Activated naive CD8-positive, alpha-beta T cell treated with anti-CD3 and anti-CD28 coated beads, Interleukin-2, amount 10 ng/mL, durations not matched to agents 7 days and 5 days (primary cell): ENCODE results near the gene WDSUB1. TPM values are rescaled to one million over a fixed set of nuclear protein-coding genes. Genes with fewer than 3 reads are reported as not detected.

Experiments used
- ATAC-seq: fragments of 150-1000 bp; cut with Tn5 transposase; one replicate; pipeline ENCODE4 v1.10.0; 2021; ENCODE audit warnings: low read depth, moderate library complexity
- POLR2A ChIA-PET: fragments of 350-600 bp; sonication (Branson Sonifier 250); formaldehyde crosslinking; loops from one replicate; lab custom pipeline; 2021; ENCODE audit warnings: antibody characterized with exemption; lab: Charles Lee
- DNase-seq: peaks from one replicate; pipeline ENCODE4 v3.0.0; 2021
- H3K27ac Mint-ChIP-seq: one replicate; pipeline ENCODE4 v1.8.0; 2022; ENCODE audit warnings: mild to moderate bottlenecking, mixed read lengths
- H3K27me3 Mint-ChIP-seq: one replicate; pipeline ENCODE4 v1.8.0; 2022; ENCODE audit warnings: mild to moderate bottlenecking, moderate library complexity, mixed read lengths
- H3K36me3 Mint-ChIP-seq: one replicate; pipeline ENCODE4 v1.8.0; 2021; ENCODE audit warnings: mild to moderate bottlenecking, mixed read lengths
- H3K4me1 Mint-ChIP-seq: one replicate; pipeline ENCODE4 v1.8.0; 2021; ENCODE audit warnings: mixed read lengths
- H3K4me3 Mint-ChIP-seq: one replicate; pipeline ENCODE4 v1.8.0; 2022; ENCODE audit warnings: mild to moderate bottlenecking, moderate library complexity, mixed read lengths
- H3K9me3 Mint-ChIP-seq: one replicate; pipeline ENCODE4 v1.8.0; 2021; ENCODE audit warnings: mixed read lengths
- microRNA-seq: library from miRNA; unstranded; fragments of <30 nt; microRNA quantifications from one replicate; pipeline ENCODE4 v1.2.0, GENCODE V29; 2022
- total RNA-seq, 2 experiments: library from RNA; stranded (reverse); gene quantifications; one replicate each; pipeline ENCODE4 v1.2.3, GENCODE V29; 2021

Gene WDSUB1
- total RNA-seq, 2 experiments from 2014 or later, result 5.3 to 5.6 TPM

GRCh38 chr2:159188449-159188848 lies 98.1 kb downstream of the WDSUB1 start:
- Mint-ChIP-seq H3K27me3 (no peaks in the 10 kb centered on the region), H3K4me1 (peaks cover 6% of the 10 kb centered on the region), H3K9me3 (no peaks in the 10 kb centered on the region), H3K36me3 (no peaks in the 10 kb centered on the region), H3K27ac (no peak overlapping the region), H3K4me3 (no peak overlapping the region)
- ATAC-seq (no peak), DNase-seq (no peak)
- POLR2A ChIA-PET, result no interaction called here

GRCh38 chr2:159187106-159187505 lies 99.4 kb downstream of the WDSUB1 start:
- no peak for ATAC-seq
- Mint-ChIP-seq H3K9me3 (no peaks in the 10 kb centered on the region), H3K27ac (no peak overlapping the region), H3K36me3 (no peaks in the 10 kb centered on the region), H3K27me3 (no peaks in the 10 kb centered on the region), H3K4me3 (no peak overlapping the region), H3K4me1 (peaks cover 6% of the 10 kb centered on the region)
- POLR2A ChIA-PET, result no interaction called here
- DNase-seq, result no peak

- Mint-ChIP-seq H3K36me3 (no peaks in the 10 kb centered on the region), H3K4me3 (no peak overlapping the region), H3K27ac (no peak overlapping the region), H3K9me3 (no peaks in the 10 kb centered on the region), H3K27me3 (no peaks in the 10 kb centered on the region), H3K4me1 (peaks cover 6% of the 10 kb centered on the region)
- DNase-seq (no peak), ATAC-seq (no peak)
- POLR2A ChIA-PET, result no interaction called here
These were observed 100.0 kb downstream of the WDSUB1 start for GRCh38 chr2:159186462-159186861.

Small RNA genes lying within 50 kb of the gene (microRNA-seq; reads per million reads assigned to microRNA genes)
- gene MIR6888, result not detected
